GM21737 (cell line): ENCODE results near the gene PTPRN.
A peak's percentile ranks its signal among the peaks of the same experiment; 100 is the strongest.

Source experiments
- ATAC-seq: cut with Tn5 transposase; IDR thresholded peaks from one replicate; pipeline ENCODE4 v1.9.1; 2021; ENCODE audit warnings: mild to moderate bottlenecking, moderate library complexity; ENCODE audit not compliant: unreplicated experiment

Gene PTPRN

DNA sequence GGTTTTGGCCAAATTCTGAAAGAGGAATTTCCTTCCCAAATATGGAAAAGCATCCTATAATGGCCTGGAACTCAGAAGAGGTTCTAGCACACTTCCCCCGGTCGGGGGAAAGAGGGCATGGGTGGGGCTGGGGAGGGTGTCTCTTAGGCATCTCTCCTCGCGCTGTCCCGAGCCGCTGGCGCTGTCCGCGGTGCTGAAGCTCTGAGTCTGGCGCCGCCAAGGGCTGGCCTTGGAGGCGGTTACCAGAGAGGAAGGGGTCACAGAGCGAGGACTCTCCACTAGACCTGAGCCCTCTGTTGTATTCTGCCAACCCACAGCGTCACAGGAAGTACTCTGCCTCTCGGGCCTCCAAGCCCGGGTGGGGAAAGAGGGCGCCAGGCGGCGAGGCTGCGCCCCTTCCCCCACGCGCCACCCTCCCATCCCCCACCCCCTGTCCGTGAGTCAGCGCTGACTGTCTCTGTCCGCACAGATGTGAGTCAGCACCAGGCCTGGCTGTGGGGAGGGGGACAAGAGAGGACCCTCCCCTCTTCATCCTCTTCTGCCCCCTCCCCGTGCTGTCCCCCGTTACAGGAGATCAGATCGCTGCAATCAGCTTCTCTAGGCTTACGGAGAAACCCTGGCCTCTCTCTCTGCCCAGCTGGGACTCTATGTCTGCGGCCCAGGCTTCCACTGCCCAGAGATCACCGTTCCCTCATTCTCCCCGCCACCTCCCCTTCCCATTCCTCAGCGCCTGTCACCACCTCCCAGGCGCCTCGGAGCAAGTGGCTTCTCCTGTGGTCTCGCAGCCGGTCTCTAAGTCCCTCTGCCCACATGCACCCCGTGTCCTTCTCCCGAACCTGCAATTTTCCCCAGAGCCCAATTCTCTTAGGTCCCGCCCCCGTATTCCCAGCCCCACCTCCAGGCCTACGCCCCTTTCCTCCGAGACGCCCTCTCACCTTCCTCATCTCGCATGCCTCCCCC is 779 bp downstream of the PTPRN start:
- no peak for ATAC-seq

DNA sequence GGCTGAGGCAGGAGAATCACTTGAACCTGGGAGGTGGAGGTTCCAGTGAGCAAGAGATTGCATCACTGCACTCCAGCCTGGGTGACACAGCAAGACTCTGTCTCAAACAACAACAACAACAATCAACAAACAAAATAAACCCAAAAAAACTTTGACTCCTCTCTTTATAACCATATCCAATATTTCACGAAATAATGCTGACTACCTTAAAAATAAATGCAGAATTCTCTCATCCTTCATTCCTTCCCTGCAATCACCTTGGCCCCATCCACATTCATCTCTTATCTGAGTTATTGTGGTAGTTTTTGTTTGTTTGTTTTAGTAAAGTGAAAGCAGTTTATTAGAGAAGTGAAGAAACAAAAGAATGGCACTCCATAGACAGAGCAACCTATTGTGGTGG is 3.2 kb downstream of the PTPRN start:
- ATAC-seq: no peak

DNA sequence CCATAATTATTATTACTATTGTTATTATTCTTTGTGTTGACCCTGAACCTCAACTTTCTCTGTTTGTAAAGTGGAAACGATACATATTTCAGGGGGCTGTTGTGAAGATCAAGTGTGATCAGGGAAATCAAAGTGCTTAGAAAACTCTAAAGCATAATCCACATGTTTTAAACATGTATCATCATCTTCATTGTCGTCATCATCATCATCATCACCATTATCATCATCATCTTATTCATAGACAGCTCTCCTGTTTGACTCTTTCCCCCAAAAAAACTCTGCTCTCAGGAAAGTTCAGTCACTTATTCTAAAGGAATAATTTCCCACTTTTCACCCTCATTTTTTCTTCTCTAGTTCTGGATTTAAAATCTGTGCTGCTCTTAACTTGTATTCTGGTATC is 5.0 kb downstream of the PTPRN start:
- ATAC-seq: no peak

DNA sequence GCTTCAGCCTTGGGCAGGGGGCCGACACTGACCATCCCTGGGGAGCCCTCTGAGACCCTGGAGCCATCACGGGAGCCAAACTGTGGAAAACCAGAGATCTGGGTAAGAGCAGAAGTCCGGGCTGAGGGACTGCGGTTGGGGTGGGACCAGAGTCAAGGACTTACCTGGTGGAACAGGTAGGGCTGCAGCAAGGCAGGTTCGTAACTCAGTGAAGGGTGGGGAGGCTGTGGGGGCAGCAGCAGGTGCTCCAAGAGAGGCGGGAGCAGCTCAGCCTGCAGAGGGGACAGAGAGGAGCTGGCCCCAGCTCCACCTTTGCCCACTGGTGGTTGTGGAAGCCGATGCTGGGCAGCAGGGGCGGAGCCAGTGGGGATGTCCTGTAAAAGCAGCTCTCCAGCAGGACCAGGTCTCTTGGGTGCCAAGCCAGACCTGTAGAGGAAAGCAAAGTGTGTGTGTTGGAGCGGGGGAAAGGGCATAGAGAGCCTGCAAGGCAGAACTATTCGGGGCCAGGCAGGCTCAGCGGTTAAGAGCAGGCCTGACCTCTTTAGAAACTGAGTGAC is 6.7 kb downstream of the PTPRN start:
- no peak for ATAC-seq

DNA sequence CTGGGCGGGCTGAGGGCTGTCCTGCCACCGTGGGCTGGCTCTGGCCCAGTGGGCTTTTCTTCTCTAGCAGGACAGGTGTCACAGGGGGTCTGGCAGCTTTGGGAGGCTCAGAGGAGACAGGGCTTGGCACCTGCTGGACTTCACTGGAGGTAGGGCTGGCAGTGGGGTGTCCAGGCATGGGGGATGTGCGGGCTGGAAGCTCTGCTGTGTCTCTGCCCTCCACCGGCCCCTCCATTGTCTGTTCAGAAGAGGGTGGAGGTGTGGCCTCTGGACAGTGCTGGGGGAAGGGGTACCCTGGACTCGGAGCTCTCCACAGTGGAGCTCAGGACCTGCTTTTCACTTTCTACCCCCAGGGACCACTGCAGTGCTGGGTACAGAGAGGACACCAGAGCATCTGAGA is 9.2 kb downstream of the PTPRN start:
- ATAC-seq: no peak

DNA sequence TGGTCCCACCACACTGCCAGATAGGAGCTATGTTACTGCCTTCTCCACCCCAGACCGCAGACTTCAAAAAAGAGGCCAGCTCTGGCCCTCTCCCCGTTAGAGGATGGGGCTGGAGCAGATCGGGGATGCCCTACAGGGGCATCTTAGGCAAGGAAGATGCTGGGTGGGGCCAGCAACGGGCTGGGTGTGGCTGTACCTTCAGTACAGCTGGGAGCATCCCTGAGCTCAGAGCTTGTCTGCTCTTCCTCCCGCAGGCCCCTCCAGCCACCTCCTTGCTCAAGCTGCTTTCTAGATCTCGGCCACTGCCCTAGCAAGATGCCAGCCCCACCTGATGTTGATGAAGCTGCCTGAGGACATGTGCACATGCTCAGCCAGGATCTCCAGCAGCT is 9.8 kb downstream of the PTPRN start:
- no peak for ATAC-seq

DNA sequence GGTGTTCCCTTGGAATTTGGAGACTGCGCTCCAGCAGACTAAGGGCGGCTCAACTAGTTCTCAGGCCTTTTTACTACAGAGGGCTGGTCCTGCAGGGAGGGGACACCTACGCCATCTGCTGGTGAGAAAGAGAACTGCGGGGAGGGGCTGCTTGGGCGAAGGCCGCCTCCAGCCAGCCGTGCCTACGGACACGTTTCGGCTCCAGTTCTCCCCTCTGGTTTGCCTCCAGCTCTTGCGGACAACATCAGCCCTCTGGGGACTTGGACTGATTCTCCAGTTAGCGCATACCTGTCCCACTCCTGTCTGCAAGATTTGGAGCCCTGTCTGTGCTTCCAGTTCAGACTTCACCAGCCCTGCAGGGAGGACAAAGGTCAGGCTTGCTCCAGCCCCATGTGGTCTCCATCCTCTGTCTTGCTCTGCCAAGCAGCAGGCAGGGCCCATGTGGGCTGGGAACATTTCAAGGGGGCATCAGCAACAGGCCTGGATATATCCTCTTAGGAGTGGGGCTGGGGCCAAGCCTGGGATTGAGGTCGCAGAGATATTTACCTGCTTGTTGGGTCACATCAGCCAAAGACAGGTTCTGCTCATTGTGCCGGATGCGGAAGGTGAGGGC is 10.3 kb downstream of the PTPRN start:
- ATAC-seq: no peak

DNA sequence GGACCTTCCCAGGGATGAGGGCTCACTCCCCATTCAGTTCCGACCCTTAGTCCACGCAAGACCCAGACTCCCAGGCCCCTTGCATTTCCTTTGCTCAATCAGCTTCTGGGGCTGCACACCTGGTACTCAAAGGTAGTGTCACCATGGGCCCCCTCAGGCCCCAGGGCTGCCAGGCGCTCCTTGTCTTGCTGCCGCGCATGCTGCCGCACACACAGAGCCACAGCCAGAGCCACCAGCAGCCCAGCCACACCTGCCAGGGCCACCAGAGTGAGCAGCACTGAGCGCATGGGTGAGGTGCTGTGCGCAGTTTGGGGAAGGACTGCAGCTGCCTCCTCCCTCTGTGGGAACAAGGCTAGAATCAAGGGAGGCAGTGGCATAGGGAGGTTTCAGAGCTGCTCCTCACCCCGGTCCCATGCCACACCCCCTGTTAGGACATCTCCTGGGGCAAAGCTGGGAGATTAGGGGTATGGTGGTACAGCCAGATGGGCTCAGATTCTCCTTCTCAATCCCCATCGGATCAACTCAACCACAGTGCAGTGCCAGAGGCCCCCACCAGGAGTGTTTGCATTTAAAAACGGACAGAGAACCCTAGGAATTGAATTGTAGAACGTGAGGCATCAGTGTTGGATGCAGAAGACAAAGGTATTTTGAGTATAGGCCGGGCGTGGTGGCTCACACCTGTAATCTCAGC is 11.3 kb downstream of the PTPRN start:
- ATAC-seq: no peak

DNA sequence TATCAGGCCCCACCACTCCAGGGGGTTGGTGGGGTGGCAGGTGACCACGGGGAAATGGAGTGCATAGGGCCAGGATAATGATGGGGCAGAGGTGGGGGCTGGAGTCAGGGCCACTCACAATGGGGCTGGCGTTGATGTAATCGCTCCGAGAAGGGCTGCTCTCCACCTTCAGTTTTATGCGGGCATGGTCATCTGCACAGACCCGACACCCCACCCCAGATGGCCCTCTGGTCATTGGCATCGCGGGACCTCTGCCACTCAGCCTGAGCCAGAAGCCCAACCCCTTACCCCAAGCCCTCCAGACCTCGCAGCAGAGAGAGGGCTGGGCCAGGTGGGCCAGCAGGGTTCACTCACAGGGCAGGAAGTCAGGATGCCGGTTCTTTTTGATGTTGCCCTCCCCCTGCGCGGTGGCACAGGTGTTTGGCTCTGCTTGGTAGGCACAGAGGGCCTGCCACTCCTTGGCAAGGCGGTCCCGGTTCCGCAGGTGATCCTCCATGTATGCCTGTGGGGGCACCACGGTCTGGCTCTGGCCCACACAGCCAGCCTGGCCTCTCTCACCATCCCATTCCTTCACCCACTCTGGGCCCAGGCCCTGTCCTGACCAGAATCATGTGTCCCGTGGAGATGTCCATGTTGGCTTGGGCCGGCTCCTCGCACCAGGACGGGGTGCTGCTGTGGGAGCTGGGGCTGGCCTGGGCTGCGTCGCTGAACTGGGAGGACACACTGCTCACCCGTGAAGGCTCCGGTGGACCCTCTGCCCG is 12.4 kb downstream of the PTPRN start:
- ATAC-seq: no peak

DNA sequence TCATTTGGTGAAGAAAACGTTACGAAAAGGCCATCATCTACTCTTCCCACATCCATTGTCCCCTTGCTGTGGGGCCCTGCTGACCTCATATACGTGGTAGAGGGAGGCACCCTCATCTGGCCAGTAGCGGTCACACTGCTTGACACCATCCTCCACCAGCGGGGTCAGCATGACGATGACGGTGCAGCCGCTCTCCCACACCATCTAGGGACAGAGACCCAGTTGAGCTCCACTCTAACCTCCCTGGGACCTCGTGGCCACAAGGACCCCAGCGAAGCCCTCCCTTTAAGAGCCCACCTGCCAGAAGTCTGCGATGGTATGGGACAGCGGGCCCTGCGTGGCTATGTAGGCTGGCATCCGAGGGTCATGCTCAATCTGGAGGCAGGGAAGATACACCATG is 13.1 kb downstream of the PTPRN start:
- ATAC-seq: no peak

DNA sequence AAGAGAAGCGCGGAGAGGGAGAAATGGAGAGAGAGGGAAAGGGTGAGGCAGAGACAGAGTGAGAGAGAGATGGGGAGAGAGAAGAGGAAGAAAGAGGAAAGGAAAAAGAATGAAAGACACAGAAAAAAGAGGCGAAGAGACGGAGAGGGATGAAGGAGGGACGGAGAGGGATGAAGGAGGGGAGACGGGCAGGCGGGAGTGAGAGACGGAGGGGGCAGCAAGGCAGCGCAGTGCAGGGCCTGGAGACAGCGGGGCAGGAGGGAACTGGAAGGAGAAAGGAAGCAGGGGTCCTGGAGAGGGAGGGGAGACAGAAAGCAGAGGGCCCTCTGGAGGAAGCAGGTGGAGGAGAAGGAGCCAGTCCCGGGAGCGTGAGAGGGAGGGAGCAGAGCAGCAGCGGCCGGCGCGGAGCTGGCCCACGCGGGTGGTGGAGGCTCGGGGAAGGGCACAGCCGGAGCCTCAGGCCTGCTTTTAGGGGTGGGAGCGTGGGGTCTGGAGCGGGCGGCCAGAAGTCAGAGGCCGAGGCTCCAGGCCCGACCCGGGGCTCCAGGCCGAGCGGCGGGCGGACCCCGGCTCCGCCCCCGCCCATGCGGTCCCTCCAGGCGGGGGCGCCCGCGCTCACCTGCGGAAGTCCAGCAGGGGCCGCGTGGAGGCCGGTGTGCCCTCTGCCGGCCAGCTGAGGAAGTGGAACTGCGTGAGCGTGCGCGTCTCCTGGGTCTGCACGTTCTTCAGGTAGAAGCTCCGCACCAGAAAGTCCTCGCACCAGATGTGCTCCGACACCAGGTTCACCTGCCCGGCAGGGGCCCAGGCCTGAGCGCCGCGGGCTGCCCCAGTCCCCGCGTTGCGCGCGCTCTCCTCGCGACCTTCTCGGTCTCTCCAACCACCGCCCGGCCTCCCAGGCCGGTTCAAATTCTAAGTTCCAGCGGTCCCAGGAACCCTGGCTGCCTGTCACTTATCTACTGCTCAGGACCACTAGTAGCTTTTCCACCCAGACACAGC is 14.5 kb downstream of the PTPRN start:
- ATAC-seq: peak; percentile 95

DNA sequence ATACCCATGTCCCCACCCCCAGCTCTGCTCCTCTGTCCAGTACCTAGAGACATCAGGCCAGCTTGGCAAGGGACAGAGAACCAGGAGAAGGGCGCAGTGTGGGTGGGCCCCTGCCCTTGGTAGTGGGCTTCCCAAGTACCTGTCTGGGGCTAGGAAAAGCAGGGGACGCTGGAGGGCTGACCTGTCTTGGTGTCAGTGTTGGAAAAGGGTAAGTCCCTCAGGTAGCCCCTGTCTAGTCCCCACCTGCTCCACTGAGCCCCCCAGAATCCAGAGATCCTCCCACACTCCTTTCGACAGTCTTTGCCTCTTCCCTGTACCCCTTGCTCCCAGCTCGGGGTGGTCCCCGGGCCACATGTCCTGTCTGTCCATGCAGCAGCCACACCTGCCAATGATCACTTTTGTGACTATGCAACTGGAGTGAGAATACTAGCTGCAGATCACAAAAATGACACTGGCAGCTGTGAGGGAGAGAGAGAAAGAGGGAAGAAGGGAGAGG is 15.4 kb downstream of the PTPRN start:
- ATAC-seq: no peak

DNA sequence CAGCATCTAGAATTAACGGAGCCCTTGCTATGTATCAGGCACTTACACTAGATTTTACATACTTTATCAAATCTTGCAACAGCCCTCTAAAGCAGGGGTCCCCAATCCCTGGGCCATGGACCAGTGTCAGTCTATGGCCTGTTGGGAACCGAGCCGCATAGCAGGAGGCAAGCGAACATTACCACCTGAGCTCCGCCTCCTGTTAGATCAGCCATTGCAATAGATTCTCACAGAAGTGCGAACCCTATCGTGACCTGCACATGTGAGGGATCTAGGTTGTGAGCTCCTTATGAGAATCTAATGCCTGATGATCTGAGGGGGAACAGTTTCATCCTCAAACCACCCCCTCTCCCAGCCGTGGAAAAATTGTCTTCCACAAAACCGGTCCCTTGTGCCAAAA is 16.6 kb downstream of the PTPRN start:
- no peak for ATAC-seq

DNA sequence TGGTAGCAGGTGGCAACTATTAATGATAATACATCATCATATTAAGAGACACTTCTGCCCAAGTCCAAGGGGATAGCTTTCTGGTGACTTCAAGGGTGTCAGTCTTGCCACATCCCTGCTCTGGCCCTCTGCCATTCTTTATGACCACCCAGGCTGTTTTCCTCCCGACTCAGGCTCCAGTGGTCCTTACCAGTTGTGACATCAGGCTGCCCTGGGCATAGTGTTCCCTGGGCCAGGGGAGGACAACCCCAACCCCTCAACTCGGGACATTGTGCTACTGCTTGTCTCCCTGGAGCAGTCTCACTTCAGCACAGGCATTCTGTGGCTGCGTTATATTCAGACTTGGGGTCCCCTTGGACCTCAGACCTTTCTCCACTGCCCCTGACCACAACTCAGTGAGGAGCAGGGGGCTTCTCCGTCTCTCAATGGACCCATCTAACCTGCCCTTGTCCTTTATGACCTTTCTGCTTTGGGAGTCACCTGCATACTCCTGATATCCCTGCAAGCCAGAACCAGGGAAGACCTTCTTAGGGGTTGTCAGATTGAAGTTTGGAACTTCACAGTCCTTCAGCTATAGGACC is 17.2 kb downstream of the PTPRN start:
- ATAC-seq: no peak

DNA sequence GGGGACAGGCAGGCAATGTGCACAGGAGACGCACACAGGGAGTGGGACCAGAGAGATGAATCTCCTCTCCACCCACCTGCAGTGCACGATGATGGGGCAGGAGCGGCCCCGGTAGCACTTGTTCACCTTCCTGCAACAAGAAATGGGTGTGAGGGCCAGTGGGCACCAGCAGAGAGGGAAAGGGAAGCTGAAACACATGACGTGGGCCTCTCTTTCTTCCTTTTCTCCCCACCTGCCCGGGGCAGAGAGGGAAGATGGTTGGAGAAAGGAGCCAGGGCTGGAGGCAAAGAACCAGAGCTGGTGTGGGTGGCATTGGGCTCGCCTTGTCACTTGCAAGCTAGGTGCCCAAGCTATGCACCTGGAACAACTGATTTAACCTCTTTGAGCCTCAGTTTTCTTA is 17.8 kb downstream of the PTPRN start:
- no peak for ATAC-seq

DNA sequence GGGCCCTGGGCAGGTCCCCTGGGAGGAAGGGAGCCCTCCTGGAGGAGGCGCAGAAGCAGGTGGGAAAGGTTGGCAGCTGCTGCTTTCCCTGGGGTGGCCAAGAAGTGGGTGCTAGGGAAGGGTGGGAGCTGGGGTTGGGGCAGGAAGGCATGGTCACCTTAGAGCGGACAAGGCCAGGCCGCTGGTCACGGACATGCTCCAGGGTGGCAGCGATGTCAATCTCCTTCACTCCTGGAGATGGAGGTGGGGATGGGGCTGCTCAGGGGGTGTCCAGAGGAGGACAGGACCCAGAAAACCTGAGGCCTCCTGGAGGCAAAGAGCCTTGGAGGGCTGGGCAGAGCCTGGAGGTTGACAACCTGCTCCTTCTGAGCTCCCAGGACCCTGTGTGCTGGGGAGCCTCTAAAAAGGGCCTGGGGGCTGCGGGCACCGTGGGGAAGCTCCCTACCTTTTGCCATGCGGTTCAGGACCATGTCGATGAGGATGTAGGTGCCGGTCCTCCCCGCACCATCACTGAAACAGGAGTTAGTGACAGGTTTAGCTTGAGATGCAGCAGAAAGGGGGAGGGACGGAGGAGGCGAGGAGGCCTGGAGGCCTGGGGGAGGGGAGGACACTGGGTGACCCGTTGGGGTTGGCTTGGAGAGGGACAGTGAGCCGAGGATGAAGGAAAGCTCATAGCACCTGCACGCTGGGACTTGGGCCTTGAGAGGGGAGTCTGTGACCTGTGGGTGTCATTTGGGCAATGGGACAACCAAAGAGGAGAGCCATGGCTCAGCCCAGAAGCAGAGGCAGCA is 18.6 kb downstream of the PTPRN start:
- ATAC-seq: no peak

DNA sequence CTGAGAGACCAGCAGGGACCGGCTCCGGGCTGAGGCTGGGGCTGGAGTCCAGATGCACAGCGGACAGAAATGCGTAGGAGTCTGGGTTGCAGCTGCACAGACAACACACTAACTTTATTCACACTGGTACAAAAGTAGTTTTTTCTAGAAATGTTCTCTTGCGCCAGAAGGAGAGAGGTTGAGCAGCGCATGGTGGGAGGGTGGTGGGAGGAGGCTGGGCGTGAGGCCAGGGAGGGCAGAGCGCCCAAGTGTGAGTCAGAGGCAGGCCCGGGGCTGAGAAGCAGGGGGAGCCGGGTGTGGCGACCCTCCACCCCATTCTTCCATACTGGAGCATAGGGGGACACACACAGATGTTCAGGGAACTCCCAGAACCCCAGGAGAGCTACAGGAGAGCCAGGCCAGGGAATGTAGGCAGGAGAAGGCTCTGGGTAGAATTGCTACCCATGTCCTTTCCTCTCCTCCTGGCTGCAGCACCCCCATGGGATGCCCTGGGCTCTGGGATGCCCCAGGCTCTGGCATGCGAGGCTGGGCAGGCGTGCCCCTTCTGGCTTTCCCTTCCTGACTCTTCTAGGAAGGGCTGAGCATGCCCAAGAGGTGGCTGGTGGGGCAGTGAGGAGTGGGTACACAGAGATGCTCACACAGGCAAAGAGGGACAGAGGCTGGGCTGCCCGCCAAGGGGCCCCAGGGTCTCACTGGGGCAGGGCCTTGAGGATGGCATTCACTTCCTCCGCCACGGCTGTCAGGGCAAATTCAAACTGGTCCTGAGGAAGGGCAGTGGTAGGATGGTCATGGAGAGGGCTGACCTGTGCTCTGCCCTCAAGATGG is 19.5 kb downstream of the PTPRN start:
- no peak for ATAC-seq

DNA sequence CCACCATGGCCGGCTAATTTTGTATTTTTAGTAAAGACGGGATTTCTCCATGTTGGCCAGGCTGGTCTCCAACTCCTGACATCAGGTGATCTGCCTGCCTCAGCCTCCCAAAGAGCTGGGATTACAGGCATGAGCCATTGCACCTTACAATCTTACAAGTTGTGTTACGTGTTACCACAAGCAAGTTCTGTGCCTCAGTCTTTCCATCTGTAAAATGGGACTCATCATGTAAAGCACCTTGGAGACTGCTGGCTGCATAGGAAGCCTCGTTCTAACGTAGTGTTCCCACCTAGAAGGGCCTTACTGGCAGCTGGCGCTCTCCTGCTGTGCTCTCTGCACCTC is 20.0 kb downstream of the PTPRN start:
- ATAC-seq: no peak
